Neuronal stem cell (in vitro differentiated cells): ENCODE data around the gene CDK15.
A peak's percentile ranks its signal among the peaks of the same experiment; 100 is the strongest.

ENCODE experiments used
- DNase-seq: peaks from one replicate; pipeline ENCODE4 v3.0.0-alpha.2; 2013; ENCODE audit warnings: low spot score
- H2AFZ ChIP-seq: one replicate; pipeline ENCODE4 v1.6.1; 2013; ENCODE audit warnings: mild to moderate bottlenecking, low read length, inconsistent platforms
- H2AK5ac ChIP-seq: 2 replicates; pipeline ENCODE4 v1.6.1; 2013; ENCODE audit warnings: low read depth, mild to moderate bottlenecking, inconsistent platforms, low read length, moderate library complexity, mixed read lengths
- H2BK120ac ChIP-seq: 2 replicates; pipeline ENCODE4 v1.6.1; 2013; ENCODE audit warnings: low read depth, mild to moderate bottlenecking, inconsistent platforms, low read length, moderate library complexity, mixed read lengths
- H2BK12ac ChIP-seq: one replicate; pipeline ENCODE4 v1.6.1; 2013; ENCODE audit warnings: low read length, inconsistent platforms
- H2BK15ac ChIP-seq: 2 replicates; pipeline ENCODE4 v1.6.1; 2013; ENCODE audit warnings: mild to moderate bottlenecking, low read length, inconsistent platforms, mixed read lengths
- H2BK5ac ChIP-seq: one replicate; pipeline ENCODE4 v1.6.1; 2013; ENCODE audit warnings: inconsistent platforms, mild to moderate bottlenecking, low read length, moderate library complexity
- H3K14ac ChIP-seq: one replicate; pipeline ENCODE4 v1.6.1; 2013; ENCODE audit warnings: low read length, inconsistent platforms
- H3K18ac ChIP-seq: 2 replicates; pipeline ENCODE4 v1.6.1; 2013; ENCODE audit warnings: low read length, inconsistent platforms
- H3K23ac ChIP-seq: 2 replicates; pipeline ENCODE4 v1.6.1; 2013; ENCODE audit warnings: low read depth, mild to moderate bottlenecking, mixed read lengths, low read length, inconsistent platforms; ENCODE audit not compliant: poor library complexity
- H3K27ac ChIP-seq: replicated peaks from 3 replicates; pipeline ENCODE4 v1.5.1; 2013; ENCODE audit warnings: low read length, inconsistent platforms
- H3K27me3 ChIP-seq, 3 experiments: 2 replicates each; pipeline ENCODE4 v1.6.1; 2013; ENCODE audit warnings: low read length in 3 of 3, mild to moderate bottlenecking in 2 of 3, inconsistent platforms in 1 of 3, low read depth in 1 of 3, mixed read lengths in 1 of 3, moderate library complexity in 1 of 3; ENCODE audit not compliant: control insufficient read depth in 3 of 3, insufficient read depth in 3 of 3
- H3K36me3 ChIP-seq, 2 donors: replicated peaks in 1 of 2; 2 replicates each; pipeline ENCODE4 v1.6.1; 2013; ENCODE audit warnings: low read length in 2 of 2; ENCODE audit not compliant: control insufficient read depth in 2 of 2, insufficient read depth in 2 of 2
- H3K4ac ChIP-seq: 2 replicates; pipeline ENCODE4 v1.6.1; 2013; ENCODE audit warnings: inconsistent platforms, mild to moderate bottlenecking, low read length, moderate library complexity
- H3K4me1 ChIP-seq, 2 donors: 1 replicate in 1 of 2; 2 replicates in 1 of 2; pipeline ENCODE4 v1.6.1; 2013; ENCODE audit warnings: low read length in 2 of 2, low read depth in 1 of 2; ENCODE audit not compliant: control insufficient read depth in 2 of 2, insufficient read depth in 1 of 2
- H3K4me2 ChIP-seq: one replicate; pipeline ENCODE4 v1.6.1; 2013; ENCODE audit warnings: mild to moderate bottlenecking, low read length, inconsistent platforms; ENCODE audit not compliant: insufficient read depth, poor library complexity, severe bottlenecking
- H3K4me3 ChIP-seq, 2 donors: 2 replicates each; pipeline ENCODE4 v1.5.1; 2013; ENCODE audit warnings: low read length in 2 of 2, mild to moderate bottlenecking in 2 of 2, inconsistent platforms in 1 of 2, moderate library complexity in 1 of 2
- H3K79me1 ChIP-seq: one replicate; pipeline ENCODE4 v1.6.1; 2013; ENCODE audit warnings: low read depth, mild to moderate bottlenecking, inconsistent platforms, low read length, moderate library complexity
- H3K9ac ChIP-seq: one replicate; pipeline ENCODE4 v1.6.1; 2013; ENCODE audit warnings: mild to moderate bottlenecking, low read depth, low read length, inconsistent platforms; ENCODE audit not compliant: poor library complexity
- H3K9me3 ChIP-seq, 2 donors: replicated peaks in 1 of 2; 2 replicates each; pipeline versions ENCODE3 to v1.6.1; 2013; ENCODE audit warnings: low read length in 2 of 2, mild to moderate bottlenecking in 2 of 2, inconsistent platforms in 1 of 2, low read depth in 1 of 2, mixed read lengths in 1 of 2, moderate library complexity in 1 of 2; ENCODE audit not compliant: control insufficient read depth in 2 of 2, insufficient read depth in 1 of 2
- H4K8ac ChIP-seq: one replicate; pipeline ENCODE4 v1.6.1; 2013; ENCODE audit warnings: low read depth, mild to moderate bottlenecking, inconsistent platforms, low read length, moderate library complexity
- H4K91ac ChIP-seq: one replicate; pipeline ENCODE4 v1.6.1; 2013; ENCODE audit warnings: low read length, low read depth, mild to moderate bottlenecking, inconsistent platforms; ENCODE audit not compliant: poor library complexity
- WGBS, 2 donors: extraction: QIAGEN DNeasy Blood & Tissue Kit; methylation state at CpG; one replicate each; pipeline ENCODE4 v1.1.7; 2013; ENCODE audit warnings: missing lambda C conversion rate in 2 of 2, mixed read lengths in 1 of 2; ENCODE audit not compliant: insufficient read length in 2 of 2, insufficient replicate concordance in 1 of 2; ENCODE audit errors: extremely low coverage in 2 of 2; 5-methylcytosine and 5-hydroxymethylcytosine counted together

The CDK15 gene

GRCh38 chr2:201936817-201937216, 130.5 kb downstream of the CDK15 start:
- Histone ChIP-seq H3K27me3 (peaks cover 0 to 21% (median 0%) of the 10 kb centered on the region in 3 experiments), H2AK5ac (no peak overlapping the region), H3K18ac (peak overlapping the region; percentile 16), H3K79me1 (no peaks in the 10 kb centered on the region), H3K23ac (no peak overlapping the region), H3K4me3 (no peak overlapping the region), H3K36me3 (no peaks in the 10 kb centered on the region), H2BK12ac (no peak overlapping the region), H2BK15ac (no peak overlapping the region), H2BK120ac (no peak overlapping the region), H2AFZ (peak overlapping the region; percentile 3), H3K9ac (no peak overlapping the region), H3K4me1 (peaks cover 23 to 46% of the 10 kb centered on the region in 2 donors), H3K14ac (no peak overlapping the region), H4K8ac (no peak overlapping the region), H3K4me2 (no peak overlapping the region), H3K4ac (no peak overlapping the region), H3K9me3 (peaks cover 0 to 11% of the 10 kb centered on the region in 2 donors), H2BK5ac (no peak overlapping the region), H4K91ac (no peak overlapping the region), H3K27ac (peak overlapping the region; percentile 77)
- DNase-seq, result no peak
- WGBS, 2 donors, result no CpG with 5 or more reads among the region's 4 CpGs

- H3K27me3 ChIP-seq, result peaks cover 0 to 17% (median 0%) of the 10 kb centered on the region in 3 experiments
- H2AK5ac ChIP-seq, result no peak overlapping the region
- H3K27ac ChIP-seq, result peak overlapping the region; percentile 77
- H3K4me2 ChIP-seq, result no peak overlapping the region
- no peaks in the 10 kb centered on the region for H3K36me3 ChIP-seq
- no peak overlapping the region for H2BK15ac ChIP-seq
- H2AFZ ChIP-seq, result peak overlapping the region; percentile 3
- no peak overlapping the region for H2BK5ac ChIP-seq
- no peak overlapping the region for H2BK120ac ChIP-seq
- H3K4ac ChIP-seq, result no peak overlapping the region
- H3K18ac ChIP-seq, result no peak overlapping the region
- H3K23ac ChIP-seq, result no peak overlapping the region
- no peak overlapping the region for H2BK12ac ChIP-seq
- no peak overlapping the region for H3K14ac ChIP-seq
- peaks cover 0 to 11% of the 10 kb centered on the region in 2 donors for H3K9me3 ChIP-seq
- H4K8ac ChIP-seq, result no peak overlapping the region
- no peak overlapping the region for H3K4me3 ChIP-seq
- H4K91ac ChIP-seq, result no peak overlapping the region
- peaks cover 19 to 41% of the 10 kb centered on the region in 2 donors for H3K4me1 ChIP-seq
- no peaks in the 10 kb centered on the region for H3K79me1 ChIP-seq
- WGBS, 2 donors, result no CpG with 5 or more reads among the region's 4 CpGs
- no peak for DNase-seq
- no peak overlapping the region for H3K9ac ChIP-seq
Measured at GRCh38 chr2:201937343-201937742, 131.0 kb downstream of the CDK15 start.

- H2BK12ac ChIP-seq, result no peak overlapping the region
- H3K9ac ChIP-seq, result no peak overlapping the region
- H3K18ac ChIP-seq, result no peak overlapping the region
- peaks cover 13 to 36% of the 10 kb centered on the region in 2 donors for H3K4me1 ChIP-seq
- no peaks in the 10 kb centered on the region for H3K36me3 ChIP-seq
- H3K23ac ChIP-seq, result no peak overlapping the region
- H2BK5ac ChIP-seq, result no peak overlapping the region
- no peak for DNase-seq
- no peak overlapping the region for H2BK15ac ChIP-seq
- no CpG with 5 or more reads among the region's 2 CpGs for WGBS, 2 donors
- H2BK120ac ChIP-seq, result no peak overlapping the region
- H4K91ac ChIP-seq, result no peak overlapping the region
- H3K9me3 ChIP-seq, result peaks cover 0 to 11% of the 10 kb centered on the region in 2 donors
- H3K4ac ChIP-seq, result no peak overlapping the region
- H3K27ac ChIP-seq, result peak overlapping the region; percentile 78
- H4K8ac ChIP-seq, result no peak overlapping the region
- no peak overlapping the region for H2AFZ ChIP-seq
- H3K4me2 ChIP-seq, result no peak overlapping the region
- H2AK5ac ChIP-seq, result no peak overlapping the region
- H3K79me1 ChIP-seq, result no peaks in the 10 kb centered on the region
- no peak overlapping the region for H3K14ac ChIP-seq
- H3K27me3 ChIP-seq, result peaks cover 0 to 9% (median 0%) of the 10 kb centered on the region in 3 experiments
- H3K4me3 ChIP-seq, result no peak overlapping the region
Measured at GRCh38 chr2:201938156-201938775, 131.9 kb downstream of the CDK15 start.

- no peak overlapping the region for H3K14ac ChIP-seq
- H4K91ac ChIP-seq, result no peak overlapping the region
- no peaks in the 10 kb centered on the region for H3K79me1 ChIP-seq
- H3K9ac ChIP-seq, result no peak overlapping the region
- no peak overlapping the region for H2BK120ac ChIP-seq
- H3K36me3 ChIP-seq, result no peaks in the 10 kb centered on the region
- H4K8ac ChIP-seq, result no peak overlapping the region
- H3K4me3 ChIP-seq, result no peak overlapping the region
- H3K27ac ChIP-seq, result no peak overlapping the region
- no peak overlapping the region for H3K4me2 ChIP-seq
- no peak for DNase-seq
- no peak overlapping the region for H2BK12ac ChIP-seq
- no CpG with 5 or more reads among the region's 9 CpGs for WGBS, 2 donors
- no peak overlapping the region for H2AK5ac ChIP-seq
- H3K4me1 ChIP-seq, result peaks cover 8 to 34% of the 10 kb centered on the region in 2 donors
- H3K27me3 ChIP-seq, result peaks cover 0 to 8% (median 0%) of the 10 kb centered on the region in 3 experiments
- H3K4ac ChIP-seq, result no peak overlapping the region
- peaks cover 0 to 11% of the 10 kb centered on the region in 2 donors for H3K9me3 ChIP-seq
- H3K23ac ChIP-seq, result no peak overlapping the region
- H3K18ac ChIP-seq, result peak overlapping the region; percentile 20
- H2BK5ac ChIP-seq, result no peak overlapping the region
- no peak overlapping the region for H2BK15ac ChIP-seq
- no peak overlapping the region for H2AFZ ChIP-seq
Measured at GRCh38 chr2:201938781-201939180, 132.4 kb downstream of the CDK15 start.
